Endothelial cell of umbilical vein (primary cell): ENCODE measurements around the gene COL5A1.

Source experiments
- CTCF ChIP-seq, 2 donors: IDR thresholded peaks; 1 replicate in 1 of 2; 2 replicates in 1 of 2; pipeline ENCODE4 v1.5.1; 2011; ENCODE audit warnings: low read length in 2 of 2, mild to moderate bottlenecking in 2 of 2, moderate library complexity in 2 of 2, control low read depth in 1 of 2, inconsistent platforms in 1 of 2, low read depth in 1 of 2; ENCODE audit not compliant: insufficient read depth in 1 of 2; ENCODE audit errors: extremely low read depth in 1 of 2
- EZH2 ChIP-seq: IDR thresholded peaks from 2 replicates; pipeline ENCODE4 v1.6.1; 2012; ENCODE audit warnings: borderline replicate concordance, low read depth, mild to moderate bottlenecking, moderate library complexity, low read length, inconsistent platforms; ENCODE audit not compliant: severe bottlenecking
- GATA2 ChIP-seq: IDR thresholded peaks from 2 replicates; pipeline ENCODE4 v1.7.0; 2011; ENCODE audit warnings: low read depth, mild to moderate bottlenecking, moderate library complexity, mixed read lengths, low read length; ENCODE audit not compliant: insufficient read length, insufficient read depth
- JUN ChIP-seq: IDR thresholded peaks from 2 replicates; pipeline ENCODE4 v1.6.1; 2011; ENCODE audit warnings: borderline replicate concordance, low read depth; ENCODE audit not compliant: insufficient read length, insufficient read depth
- MAX ChIP-seq: IDR thresholded peaks from 2 replicates; pipeline ENCODE4 v1.6.1; 2011; ENCODE audit not compliant: insufficient read depth, insufficient read length
- POLR2A ChIP-seq: IDR thresholded peaks from 2 replicates; pipeline ENCODE4 v1.6.1; 2012; ENCODE audit warnings: low read depth, mild to moderate bottlenecking, control low read depth, low read length
- POLR2AphosphoS5 ChIP-seq: IDR thresholded peaks from 2 replicates; pipeline ENCODE4 v1.6.1; 2012; ENCODE audit warnings: low read depth, mild to moderate bottlenecking, control low read depth, low read length, moderate library complexity; ENCODE audit not compliant: insufficient read depth

- TF ChIP-seq CTCF (IDR thresholded peaks at IDR 0.05; ENCODE audit: extremely low read depth in 1 of 2, insufficient read depth in 1 of 2, low read depth in 1 of 2, low read length in 2 of 2) = no peak
- no peak for TF ChIP-seq EZH2
- TF ChIP-seq MAX = no peak
- no peak for TF ChIP-seq POLR2AphosphoS5
- TF ChIP-seq POLR2A = no peak
- no peak for TF ChIP-seq JUN
- TF ChIP-seq GATA2 = no peak
Observed at GRCh38 chr9:134724912-134725604, 83.5 kb downstream of the COL5A1 start.
